ENCODE measurements around the gene WIPF1.

DNA sequence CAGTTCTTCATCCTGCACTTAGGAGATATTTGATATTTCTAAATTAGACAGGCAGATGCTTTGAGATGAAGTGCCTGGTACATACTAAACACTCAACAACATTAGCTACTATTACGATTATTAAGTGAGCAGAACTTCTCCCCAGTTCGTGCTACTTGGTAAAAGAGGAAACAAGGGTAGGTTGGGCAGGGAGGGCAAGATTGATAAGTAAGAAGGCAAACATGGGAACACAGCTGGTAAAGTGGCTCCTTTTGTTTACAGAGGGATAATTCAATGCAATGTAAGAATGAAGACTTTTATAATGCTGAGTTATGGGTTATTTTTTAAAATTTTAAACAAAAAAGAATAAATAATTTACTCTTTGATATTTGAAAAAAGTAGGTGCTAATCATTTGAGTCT lies 15.9 kb upstream of the WIPF1 start:
- TF ChIP-seq ZNF529 (tag by site-specific recombination; IDR thresholded peaks at IDR 0.05; ENCODE audit: insufficient replicate concordance) (no peak), TCF7L2 (IDR thresholded peaks at IDR 0.05; ENCODE audit: borderline replicate concordance, low read depth, low read length) (no peak), ZNF423 (tag by site-specific recombination; IDR thresholded peaks at IDR 0.05) (no peak), GLI2 (tag by site-specific recombination; IDR thresholded peaks at IDR 0.05; ENCODE audit: borderline replicate concordance, low read depth) (no peak)
- TF ChIP-seq, protein P1, sequence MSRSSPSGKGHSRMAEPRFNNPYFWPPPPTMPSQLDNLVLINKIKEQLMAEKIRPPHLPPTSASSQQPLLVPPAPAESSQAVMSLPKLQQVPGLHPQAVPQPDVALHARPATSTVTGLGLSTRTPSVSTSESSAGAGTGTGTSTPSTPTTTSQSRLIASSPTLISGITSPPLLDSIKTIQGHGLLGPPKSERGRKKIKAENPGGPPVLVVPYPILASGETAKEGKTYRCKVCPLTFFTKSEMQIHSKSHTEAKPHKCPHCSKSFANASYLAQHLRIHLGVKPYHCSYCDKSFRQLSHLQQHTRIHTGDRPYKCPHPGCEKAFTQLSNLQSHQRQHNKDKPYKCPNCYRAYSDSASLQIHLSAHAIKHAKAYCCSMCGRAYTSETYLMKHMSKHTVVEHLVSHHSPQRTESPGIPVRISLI (tag by site-specific recombination; IDR thresholded peaks at IDR 0.05) = no peak
- TF ChIP-seq, protein P2, sequence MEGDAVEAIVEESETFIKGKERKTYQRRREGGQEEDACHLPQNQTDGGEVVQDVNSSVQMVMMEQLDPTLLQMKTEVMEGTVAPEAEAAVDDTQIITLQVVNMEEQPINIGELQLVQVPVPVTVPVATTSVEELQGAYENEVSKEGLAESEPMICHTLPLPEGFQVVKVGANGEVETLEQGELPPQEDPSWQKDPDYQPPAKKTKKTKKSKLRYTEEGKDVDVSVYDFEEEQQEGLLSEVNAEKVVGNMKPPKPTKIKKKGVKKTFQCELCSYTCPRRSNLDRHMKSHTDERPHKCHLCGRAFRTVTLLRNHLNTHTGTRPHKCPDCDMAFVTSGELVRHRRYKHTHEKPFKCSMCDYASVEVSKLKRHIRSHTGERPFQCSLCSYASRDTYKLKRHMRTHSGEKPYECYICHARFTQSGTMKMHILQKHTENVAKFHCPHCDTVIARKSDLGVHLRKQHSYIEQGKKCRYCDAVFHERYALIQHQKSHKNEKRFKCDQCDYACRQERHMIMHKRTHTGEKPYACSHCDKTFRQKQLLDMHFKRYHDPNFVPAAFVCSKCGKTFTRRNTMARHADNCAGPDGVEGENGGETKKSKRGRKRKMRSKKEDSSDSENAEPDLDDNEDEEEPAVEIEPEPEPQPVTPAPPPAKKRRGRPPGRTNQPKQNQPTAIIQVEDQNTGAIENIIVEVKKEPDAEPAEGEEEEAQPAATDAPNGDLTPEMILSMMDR (tag by site-specific recombination; IDR thresholded peaks at IDR 0.05) = no peak
- TF ChIP-seq, protein P3, sequence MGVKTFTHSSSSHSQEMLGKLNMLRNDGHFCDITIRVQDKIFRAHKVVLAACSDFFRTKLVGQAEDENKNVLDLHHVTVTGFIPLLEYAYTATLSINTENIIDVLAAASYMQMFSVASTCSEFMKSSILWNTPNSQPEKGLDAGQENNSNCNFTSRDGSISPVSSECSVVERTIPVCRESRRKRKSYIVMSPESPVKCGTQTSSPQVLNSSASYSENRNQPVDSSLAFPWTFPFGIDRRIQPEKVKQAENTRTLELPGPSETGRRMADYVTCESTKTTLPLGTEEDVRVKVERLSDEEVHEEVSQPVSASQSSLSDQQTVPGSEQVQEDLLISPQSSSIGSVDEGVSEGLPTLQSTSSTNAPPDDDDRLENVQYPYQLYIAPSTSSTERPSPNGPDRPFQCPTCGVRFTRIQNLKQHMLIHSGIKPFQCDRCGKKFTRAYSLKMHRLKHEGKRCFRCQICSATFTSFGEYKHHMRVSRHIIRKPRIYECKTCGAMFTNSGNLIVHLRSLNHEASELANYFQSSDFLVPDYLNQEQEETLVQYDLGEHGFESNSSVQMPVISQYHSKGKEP (tag by site-specific recombination; IDR thresholded peaks at IDR 0.05) = no peak
